ENCODE measurements around the gene SNRNP25.

- TF ChIP-seq CTCF (IDR thresholded peaks at IDR 0.05; ENCODE audit: control extremely low read depth in 1 of 3, insufficient read depth in 1 of 3, low read depth in 1 of 3, low read length in 3 of 3) (no peak), POLR2A (IDR thresholded peaks at IDR 0.05; ENCODE audit: control extremely low read depth in 1 of 2, low read depth in 2 of 2, low read length in 2 of 2) (no peak), FOSL1 (IDR thresholded peaks at IDR 0.05; ENCODE audit: insufficient read depth, low read depth, low read length) (no peak), CHD2 (IDR thresholded peaks at IDR 0.05; ENCODE audit: low read length) (no peak), SIRT6 (IDR thresholded peaks at IDR 0.05; ENCODE audit: low read length) (no peak), TAF1 (IDR thresholded peaks at IDR 0.05; ENCODE audit: low read depth, low read length) (0 out of 2 replicates have a peak, but pooled peaks have one; percentile 15), RFX5 (IDR thresholded peaks at IDR 0.05; ENCODE audit: borderline replicate concordance, low read depth, low read length) (no peak)
- TF ChIP-seq, protein P1, sequence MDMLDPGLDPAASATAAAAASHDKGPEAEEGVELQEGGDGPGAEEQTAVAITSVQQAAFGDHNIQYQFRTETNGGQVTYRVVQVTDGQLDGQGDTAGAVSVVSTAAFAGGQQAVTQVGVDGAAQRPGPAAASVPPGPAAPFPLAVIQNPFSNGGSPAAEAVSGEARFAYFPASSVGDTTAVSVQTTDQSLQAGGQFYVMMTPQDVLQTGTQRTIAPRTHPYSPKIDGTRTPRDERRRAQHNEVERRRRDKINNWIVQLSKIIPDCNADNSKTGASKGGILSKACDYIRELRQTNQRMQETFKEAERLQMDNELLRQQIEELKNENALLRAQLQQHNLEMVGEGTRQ (IDR thresholded peaks at IDR 0.05; ENCODE audit: low read length), result no peak
These were observed 23.7 kb downstream of the SNRNP25 start for GRCh38 chr16:77273-77806.
